Glutamatergic neuron (in vitro differentiated cells): ENCODE measurements around the gene SNAP25. TPM values are rescaled to one million over a fixed set of nuclear protein-coding genes. Genes with fewer than 3 reads are reported as not detected.

Experiments
- DNase-seq: peaks from one replicate; pipeline ENCODE4 v3.0.0; 2022
- H3K27ac Mint-ChIP-seq: one replicate; pipeline ENCODE4 v1.8.0; 2020; ENCODE audit warnings: mild to moderate bottlenecking, mixed read lengths, inconsistent platforms; ENCODE audit not compliant: unreplicated experiment
- H3K27me3 Mint-ChIP-seq: one replicate; pipeline ENCODE4 v1.8.0; 2020; ENCODE audit warnings: mild to moderate bottlenecking, moderate library complexity, mixed read lengths, inconsistent platforms; ENCODE audit not compliant: unreplicated experiment
- H3K36me3 Mint-ChIP-seq: one replicate; pipeline ENCODE4 v1.8.0; 2020; ENCODE audit warnings: mild to moderate bottlenecking, mixed read lengths, inconsistent platforms; ENCODE audit not compliant: unreplicated experiment
- H3K4me1 Mint-ChIP-seq: one replicate; pipeline ENCODE4 v1.8.0; 2020; ENCODE audit warnings: mild to moderate bottlenecking, low read depth, mixed read lengths, inconsistent platforms; ENCODE audit not compliant: unreplicated experiment
- H3K4me3 Mint-ChIP-seq: one replicate; pipeline ENCODE4 v1.8.0; 2020; ENCODE audit warnings: mild to moderate bottlenecking, mixed read lengths, inconsistent platforms; ENCODE audit not compliant: unreplicated experiment
- H3K9me3 Mint-ChIP-seq: one replicate; pipeline ENCODE4 v1.8.0; 2020; ENCODE audit warnings: mild to moderate bottlenecking, moderate library complexity, mixed read lengths, inconsistent platforms; ENCODE audit not compliant: unreplicated experiment
- CTCF ChIP-seq: fragments of 200-600 bp; sonication (generic); IDR thresholded peaks from one replicate; pipeline ENCODE4 v1.5.0; 2021; ENCODE audit not compliant: partially characterized antibody, unreplicated experiment
- total RNA-seq: library from RNA; stranded (reverse); fragmentation: NEBNext Ultra II Directional; extraction: Animal tissue kit (Norgen Biotek cat#: 25700); gene quantifications from one replicate; pipeline ENCODE4 v1.2.1, GENCODE V29; 2021; ENCODE audit not compliant: unreplicated experiment

Gene SNAP25
- total RNA-seq, 1 donor from 2014 or later, result 61.0 TPM

DNA sequence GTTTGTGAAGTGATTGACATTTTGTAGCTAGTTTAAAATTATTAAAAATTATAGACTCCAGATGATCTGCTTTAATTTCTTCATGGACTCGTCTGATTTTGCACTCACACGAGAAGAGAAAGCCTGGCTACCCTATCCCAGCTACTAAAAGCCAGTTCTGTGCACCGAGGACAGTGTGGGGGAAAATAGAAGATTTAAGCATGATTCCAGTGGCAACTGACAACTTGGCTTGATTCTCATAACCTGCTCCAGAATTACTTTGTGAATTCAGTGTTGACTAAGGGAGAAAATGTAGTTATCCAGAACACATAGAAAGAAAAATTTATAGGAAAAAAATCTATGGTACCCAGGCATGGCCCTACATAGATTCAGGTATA lies 88.7 kb downstream of the SNAP25 start:
- TF ChIP-seq CTCF, result no peak
- Mint-ChIP-seq H3K27me3 (no peaks in the 10 kb centered on the region), H3K36me3 (peaks cover 17% of the 10 kb centered on the region), H3K9me3 (no peaks in the 10 kb centered on the region), H3K4me3 (no peak overlapping the region), H3K27ac (no peak overlapping the region), H3K4me1 (no peaks in the 10 kb centered on the region)
- DNase-seq, result no peak

DNA sequence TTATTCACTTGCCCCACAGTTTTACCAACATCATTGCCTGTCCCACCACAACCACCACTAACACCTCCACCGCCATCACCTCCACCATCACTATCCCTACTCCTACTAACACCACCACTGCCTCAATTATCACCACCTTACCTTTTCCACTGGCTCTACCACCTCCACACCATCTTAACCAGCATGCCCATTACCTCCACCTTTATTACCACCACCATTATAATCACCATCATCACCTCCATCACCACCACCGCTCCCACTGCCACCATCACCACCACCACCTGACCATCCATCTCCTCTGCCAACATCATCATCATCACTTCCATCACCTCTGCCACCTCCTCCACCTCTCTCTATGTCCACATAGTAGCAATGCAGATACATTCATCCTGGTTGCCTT lies 90.0 kb downstream of the SNAP25 start:
- Mint-ChIP-seq H3K27ac (no peak overlapping the region), H3K4me3 (no peak overlapping the region), H3K36me3 (peaks cover 17% of the 10 kb centered on the region), H3K9me3 (no peaks in the 10 kb centered on the region), H3K27me3 (no peaks in the 10 kb centered on the region), H3K4me1 (no peaks in the 10 kb centered on the region)
- DNase-seq, result no peak
- TF ChIP-seq CTCF, result no peak

GRCh38 chr20:10309326-10309725 lies 90.7 kb downstream of the SNAP25 start:
- no peaks in the 10 kb centered on the region for H3K27me3 Mint-ChIP-seq
- no peak overlapping the region for H3K4me3 Mint-ChIP-seq
- no peak overlapping the region for H3K27ac Mint-ChIP-seq
- no peak for TF ChIP-seq CTCF
- H3K4me1 Mint-ChIP-seq, result peaks cover 6% of the 10 kb centered on the region
- no peaks in the 10 kb centered on the region for H3K9me3 Mint-ChIP-seq
- DNase-seq, result no peak
- peaks cover 17% of the 10 kb centered on the region for H3K36me3 Mint-ChIP-seq

GRCh38 chr20:10312111-10312510 lies 93.5 kb downstream of the SNAP25 start:
- Mint-ChIP-seq H3K36me3 (peaks cover 21% of the 10 kb centered on the region), H3K4me3 (no peak overlapping the region), H3K4me1 (peaks cover 16% of the 10 kb centered on the region), H3K9me3 (peaks cover 2% of the 10 kb centered on the region), H3K27me3 (peaks cover 2% of the 10 kb centered on the region), H3K27ac (no peak overlapping the region)
- no peak for TF ChIP-seq CTCF
- no peak for DNase-seq

DNA sequence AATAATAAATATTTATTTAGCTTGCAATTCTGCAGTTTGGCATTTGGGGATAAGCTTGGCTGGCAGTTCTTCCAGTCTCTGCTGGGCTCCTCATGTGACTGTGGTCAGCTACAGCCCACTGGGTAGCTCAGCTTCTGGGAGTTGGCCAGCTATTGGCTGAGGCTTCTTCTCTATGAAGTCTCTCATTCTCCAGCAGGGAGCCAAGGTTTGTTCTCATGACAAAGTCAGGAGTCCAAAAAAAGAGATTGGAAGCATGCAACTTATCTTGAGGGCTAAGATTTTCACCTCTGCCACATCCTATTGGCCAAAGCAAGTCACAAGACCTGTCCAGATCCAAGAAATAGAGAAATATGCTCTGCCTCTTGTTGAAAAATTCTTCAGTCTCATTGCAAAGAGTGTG lies 94.6 kb downstream of the SNAP25 start:
- peaks cover 2% of the 10 kb centered on the region for H3K9me3 Mint-ChIP-seq
- no peak for TF ChIP-seq CTCF
- peaks cover 21% of the 10 kb centered on the region for H3K36me3 Mint-ChIP-seq
- no peak overlapping the region for H3K27ac Mint-ChIP-seq
- H3K27me3 Mint-ChIP-seq, result peaks cover 2% of the 10 kb centered on the region
- H3K4me1 Mint-ChIP-seq, result peaks cover 16% of the 10 kb centered on the region
- DNase-seq, result no peak
- H3K4me3 Mint-ChIP-seq, result no peak overlapping the region
